HG02610 (cell line): ENCODE measurements around the gene PLXDC2.

Experiments used
- ATAC-seq: cut with Tn5 transposase; IDR thresholded peaks from one replicate; pipeline ENCODE4 v1.9.1; 2021; ENCODE audit warnings: mild to moderate bottlenecking, moderate library complexity; ENCODE audit not compliant: unreplicated experiment

The PLXDC2 gene

DNA sequence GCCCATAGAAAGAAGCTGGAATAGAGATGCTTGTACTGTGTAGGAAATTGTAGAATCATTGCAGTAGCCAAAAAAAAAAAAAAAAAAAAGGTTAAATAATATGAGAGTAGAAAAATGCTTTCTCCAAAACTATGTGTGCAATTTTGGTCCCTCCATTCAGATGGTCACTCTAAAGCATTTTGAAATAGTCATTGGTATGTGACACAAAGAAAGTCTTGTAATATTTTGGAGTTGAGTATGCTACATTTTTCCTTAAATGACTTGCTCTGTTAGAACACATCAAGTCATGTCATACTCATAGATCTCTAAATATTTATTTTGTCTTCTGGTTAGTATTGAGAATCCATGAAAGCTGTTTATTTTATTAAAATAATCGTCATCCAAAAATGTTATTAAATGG lies 424.4 kb downstream of the PLXDC2 start:
- no peak for ATAC-seq

DNA sequence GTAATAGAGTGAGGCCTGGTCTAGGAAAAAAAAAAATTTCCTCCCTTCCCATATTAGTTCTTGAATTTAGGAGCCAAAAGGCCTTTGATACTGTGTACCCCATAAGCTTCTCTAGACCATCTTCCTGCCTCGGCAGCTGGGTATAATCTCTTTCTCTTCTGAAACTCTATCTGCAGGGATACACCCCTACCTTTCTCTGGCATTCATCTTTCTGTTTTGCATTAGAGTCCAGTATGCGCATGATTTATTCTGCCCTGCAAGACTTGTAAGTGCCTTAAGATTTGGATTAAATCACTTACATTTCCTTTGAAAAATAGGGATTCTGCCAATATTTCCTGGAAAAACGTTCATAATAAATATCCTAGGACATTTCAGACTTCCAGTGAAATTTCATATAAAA lies 431.2 kb downstream of the PLXDC2 start:
- no peak for ATAC-seq

GRCh38 chr10:20247891-20248708 lies 431.9 kb downstream of the PLXDC2 start:
- no peak for ATAC-seq

GRCh38 chr10:20254078-20254477 lies 437.8 kb downstream of the PLXDC2 start:
- no peak for ATAC-seq

- no peak for ATAC-seq
Measured at GRCh38 chr10:20254497-20254896, 438.3 kb downstream of the PLXDC2 start.

GRCh38 chr10:20256969-20257368 lies 440.7 kb downstream of the PLXDC2 start:
- ATAC-seq, result no peak

DNA sequence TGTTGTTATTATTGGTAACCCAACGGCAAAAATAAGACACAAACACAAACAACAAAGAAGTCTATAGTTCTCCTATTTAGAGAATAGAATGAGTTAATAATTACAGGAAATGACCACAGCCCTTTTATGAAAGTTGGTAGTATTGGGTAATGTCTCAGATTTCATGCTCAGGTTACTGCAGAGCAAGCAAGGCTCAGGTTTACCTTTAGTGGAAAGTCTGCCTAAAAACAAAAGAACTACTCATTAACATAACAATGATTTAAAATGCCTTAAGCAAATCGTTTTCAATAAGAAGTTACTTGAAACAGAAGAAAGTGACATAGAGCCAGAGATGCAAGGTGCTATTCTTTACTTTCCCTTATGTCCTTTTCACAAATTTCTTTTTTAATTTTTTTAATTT lies 441.2 kb downstream of the PLXDC2 start:
- ATAC-seq, result no peak

GRCh38 chr10:20265146-20265545 lies 448.9 kb downstream of the PLXDC2 start:
- no peak for ATAC-seq

- no peak for ATAC-seq
Measured at GRCh38 chr10:20267734-20268133, 451.5 kb downstream of the PLXDC2 start.

DNA sequence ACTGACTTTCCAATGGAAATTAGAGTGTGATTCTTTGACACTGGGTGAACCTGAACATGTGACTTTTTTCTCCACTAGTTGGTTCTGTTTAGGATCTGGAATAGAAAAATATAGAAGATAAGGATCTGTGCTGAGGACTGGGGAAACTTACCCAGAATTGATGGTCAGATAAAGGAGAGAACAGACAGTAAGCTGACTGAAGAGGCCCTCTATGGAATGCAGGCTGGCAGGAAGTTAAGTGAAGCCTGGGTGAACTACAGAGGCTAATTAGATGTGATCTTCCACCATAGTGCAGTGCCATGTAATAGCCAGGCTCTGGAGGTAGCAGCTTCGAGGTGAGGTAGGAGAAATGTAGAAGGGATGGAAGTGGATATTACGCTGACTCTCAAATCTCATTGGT lies 455.3 kb downstream of the PLXDC2 start:
- ATAC-seq, result no peak

GRCh38 chr10:20272608-20273007 lies 456.4 kb downstream of the PLXDC2 start:
- no peak for ATAC-seq

DNA sequence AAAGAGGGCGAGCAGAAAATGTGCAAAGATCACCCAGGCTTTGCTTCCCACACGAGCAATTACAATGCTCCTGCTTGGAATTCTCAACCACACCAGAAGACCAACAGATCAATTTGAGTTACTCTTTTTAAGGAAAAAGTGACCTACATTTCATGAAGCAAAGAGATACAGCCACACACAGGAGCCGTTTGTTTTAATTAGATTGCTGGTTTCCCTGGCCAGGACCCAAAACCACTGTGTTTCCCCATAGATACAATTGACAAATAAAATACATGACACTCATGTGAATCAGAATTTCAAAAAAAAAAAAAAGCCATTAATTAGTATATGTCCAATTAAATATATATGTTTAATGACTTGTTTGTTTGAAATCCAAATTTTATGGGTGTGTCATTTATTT lies 458.3 kb downstream of the PLXDC2 start:
- ATAC-seq, result no peak

- ATAC-seq, result no peak
Measured at GRCh38 chr10:20276127-20276979, 460.1 kb downstream of the PLXDC2 start.

DNA sequence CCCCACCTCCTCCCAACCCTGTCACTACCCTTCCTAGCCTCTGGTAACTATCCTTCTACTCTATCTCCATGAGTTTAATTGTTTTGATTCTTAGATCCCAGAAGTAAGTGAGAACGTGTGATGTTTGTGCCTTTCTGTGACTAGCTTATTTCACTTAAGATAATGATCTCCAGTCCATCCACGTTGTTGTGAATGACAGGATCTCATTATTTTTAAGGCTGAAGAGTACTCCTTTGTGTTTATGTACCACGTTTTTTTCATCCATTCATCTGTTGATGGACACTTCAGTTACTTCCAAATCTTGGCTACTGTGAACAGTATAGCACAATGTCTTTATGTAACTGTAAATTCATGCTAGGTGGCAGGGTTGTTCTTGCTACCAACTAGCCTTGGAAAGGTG lies 461.6 kb downstream of the PLXDC2 start:
- ATAC-seq, result no peak

- ATAC-seq, result no peak
Measured at GRCh38 chr10:20281579-20281978, 465.3 kb downstream of the PLXDC2 start.

DNA sequence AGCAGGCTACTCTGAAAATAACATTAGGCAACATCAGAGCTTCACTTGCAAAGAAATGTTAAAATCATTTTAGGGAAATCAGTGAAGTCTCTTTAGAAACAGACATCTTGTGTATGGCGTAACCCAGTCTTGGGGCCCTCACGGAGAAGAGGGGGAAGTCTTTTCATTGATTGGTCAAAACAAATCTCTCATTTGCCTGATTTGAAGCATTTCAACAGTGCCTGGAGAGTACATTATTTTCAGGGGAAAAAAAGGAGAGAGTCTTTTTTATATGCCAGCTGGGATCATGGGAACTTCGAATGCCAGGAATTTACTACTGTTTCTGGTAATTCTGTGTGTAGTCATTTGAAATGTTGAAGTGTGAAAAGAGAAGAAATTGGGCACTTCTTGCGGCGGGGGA lies 471.4 kb downstream of the PLXDC2 start:
- ATAC-seq, result no peak

GRCh38 chr10:20288060-20288459 lies 471.8 kb downstream of the PLXDC2 start:
- no peak for ATAC-seq

- no peak for ATAC-seq
Measured at GRCh38 chr10:20289070-20289828, 473.0 kb downstream of the PLXDC2 start.

DNA sequence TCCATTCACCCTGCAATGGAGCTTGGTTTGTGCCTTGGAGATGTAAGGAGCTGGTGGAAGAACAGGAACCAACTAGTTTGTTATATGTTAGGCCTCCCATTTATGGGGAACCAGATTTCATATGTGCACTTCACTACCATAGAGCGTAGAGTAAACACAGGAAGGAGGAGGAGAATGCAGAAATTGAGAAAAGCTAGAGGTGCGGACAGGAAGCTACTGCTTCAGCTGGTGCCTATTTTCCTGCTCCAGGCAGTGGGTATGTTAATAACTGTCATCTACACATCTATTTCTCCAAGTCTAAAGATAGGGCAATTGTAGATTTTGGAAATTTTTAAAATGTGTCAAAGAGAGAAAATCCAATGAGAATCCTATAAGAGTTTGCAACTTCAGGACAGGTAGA lies 482.2 kb downstream of the PLXDC2 start:
- ATAC-seq, result no peak

GRCh38 chr10:20299034-20299736 lies 483.0 kb downstream of the PLXDC2 start:
- no peak for ATAC-seq

GRCh38 chr10:20300735-20301134 lies 484.5 kb downstream of the PLXDC2 start:
- no peak for ATAC-seq
